Endothelial cell of umbilical vein (primary cell): Measurements from ENCODE around the gene PHF1. TPM values are rescaled to one million over a fixed set of nuclear protein-coding genes. Genes with fewer than 3 reads are reported as not detected.

ENCODE experiments used
- BruUV-seq: library from RNA; stranded (reverse); fragments of 400-500 nt; replicated peaks from 2 replicates; lab custom pipeline; 2021; lab: Mats Ljungman, UMichigan
- CTCF ChIA-PET: fragments of 300-600, 350-600 bp; sonication (Branson Sonifier 250); formaldehyde crosslinking; loops from one replicate; lab custom pipeline; 2021; ENCODE audit warnings: antibody characterized with exemption, inconsistent platforms; lab: Charles Lee
- POLR2A ChIA-PET: fragments of 300-600, 350-600 bp; sonication (Branson Sonifier 250); formaldehyde crosslinking; loops from one replicate; lab custom pipeline; 2021; ENCODE audit warnings: antibody characterized with exemption, inconsistent platforms; lab: Charles Lee
- DNase-seq: peaks from one replicate; pipeline ENCODE4 v3.0.0-alpha.2; 2011; ENCODE audit warnings: low read depth, low spot score
- FAIRE-seq: peaks from 2 replicates; lab custom pipeline; 2011; peaks lifted over from hg19 to GRCh38; lab: Jason Lieb, UNC
- H2AFZ ChIP-seq: 2 replicates; pipeline ENCODE4 v1.6.0; 2012; ENCODE audit warnings: low read depth, low read length, control low read depth, inconsistent platforms
- H3K27ac ChIP-seq: 2 replicates; pipeline ENCODE4 v1.5.1; 2011; ENCODE audit warnings: low read depth, mild to moderate bottlenecking, control low read depth, low read length, moderate library complexity; ENCODE audit not compliant: insufficient read depth
- H3K27me3 ChIP-seq, 2 experiments: 2 replicates each; pipeline versions ENCODE4 v1.6.0 to v1.6.1; 2011; ENCODE audit warnings: low read length in 2 of 2, mixed read lengths in 1 of 2; ENCODE audit not compliant: control insufficient read depth in 2 of 2, insufficient read depth in 2 of 2
- H3K36me3 ChIP-seq, 2 experiments: 2 replicates in 1 of 2; 3 replicates in 1 of 2; pipeline ENCODE4 v1.5.1; 2011; ENCODE audit warnings: low read length in 2 of 2, mild to moderate bottlenecking in 1 of 2, moderate library complexity in 1 of 2; ENCODE audit not compliant: control insufficient read depth in 2 of 2, insufficient read depth in 2 of 2; ENCODE audit errors: extremely low read depth in 1 of 2
- H3K4me1 ChIP-seq: 3 replicates; pipeline ENCODE4 v1.5.1; 2011; ENCODE audit warnings: mild to moderate bottlenecking, low read length; ENCODE audit not compliant: control insufficient read depth, insufficient read depth; ENCODE audit errors: extremely low read depth
- H3K4me2 ChIP-seq: 2 replicates; pipeline ENCODE4 v1.6.1; 2011; ENCODE audit warnings: low read length, control low read depth, mixed read lengths; ENCODE audit not compliant: insufficient read depth
- H3K4me3 ChIP-seq, 3 experiments: fragments of 200-600 bp in 1 of 3; sonication (generic), shearing (Covaris generic) in 1 of 3; replicated peaks in 1 of 3; 2 replicates each; pipeline ENCODE4 v1.5.1; 2011 to 2016; ENCODE audit warnings: control low read depth in 3 of 3, low read length in 3 of 3, mild to moderate bottlenecking in 2 of 3, inconsistent platforms in 1 of 3, low read depth in 1 of 3, moderate library complexity in 1 of 3; ENCODE audit not compliant: insufficient read depth in 1 of 3
- H3K79me2 ChIP-seq: 2 replicates; pipeline ENCODE4 v1.6.0; 2012; ENCODE audit warnings: low read length, inconsistent platforms; ENCODE audit not compliant: control insufficient read depth, insufficient read depth
- H3K9ac ChIP-seq: replicated peaks from 2 replicates; pipeline ENCODE3; 2011; ENCODE audit warnings: low read length, control low read depth; ENCODE audit not compliant: insufficient read depth; ENCODE audit errors: extremely low read depth
- H3K9me1 ChIP-seq: replicated peaks from 3 replicates; pipeline ENCODE4 v1.6.0; 2011; ENCODE audit warnings: mild to moderate bottlenecking, low read length; ENCODE audit not compliant: control insufficient read depth, insufficient read depth; ENCODE audit errors: extremely low read depth
- H3K9me3 ChIP-seq: replicated peaks from 2 replicates; pipeline ENCODE4 v1.5.1; 2012; ENCODE audit warnings: low read length, inconsistent platforms; ENCODE audit not compliant: control insufficient read depth, insufficient read depth
- H4K20me1 ChIP-seq: replicated peaks from 2 replicates; pipeline ENCODE3; 2011; ENCODE audit warnings: mild to moderate bottlenecking, low read length; ENCODE audit not compliant: control insufficient read depth, insufficient read depth; ENCODE audit errors: extremely low read depth
- CTCF ChIP-seq, 2 donors: IDR thresholded peaks; 1 replicate in 1 of 2; 2 replicates in 1 of 2; pipeline ENCODE4 v1.5.1; 2011; ENCODE audit warnings: low read length in 2 of 2, mild to moderate bottlenecking in 2 of 2, moderate library complexity in 2 of 2, control low read depth in 1 of 2, inconsistent platforms in 1 of 2, low read depth in 1 of 2; ENCODE audit not compliant: insufficient read depth in 1 of 2; ENCODE audit errors: extremely low read depth in 1 of 2
- EZH2 ChIP-seq: IDR thresholded peaks from 2 replicates; pipeline ENCODE4 v1.6.1; 2012; ENCODE audit warnings: borderline replicate concordance, low read depth, mild to moderate bottlenecking, moderate library complexity, low read length, inconsistent platforms; ENCODE audit not compliant: severe bottlenecking
- FOS ChIP-seq: IDR thresholded peaks from 2 replicates; pipeline ENCODE4 v1.6.1; 2011; ENCODE audit warnings: mild to moderate bottlenecking, low read length, moderate library complexity, borderline replicate concordance; ENCODE audit not compliant: insufficient read depth
- GATA2 ChIP-seq: IDR thresholded peaks from 2 replicates; pipeline ENCODE4 v1.7.0; 2011; ENCODE audit warnings: low read depth, mild to moderate bottlenecking, moderate library complexity, mixed read lengths, low read length; ENCODE audit not compliant: insufficient read length, insufficient read depth
- JUN ChIP-seq: IDR thresholded peaks from 2 replicates; pipeline ENCODE4 v1.6.1; 2011; ENCODE audit warnings: borderline replicate concordance, low read depth; ENCODE audit not compliant: insufficient read length, insufficient read depth
- MAX ChIP-seq: IDR thresholded peaks from 2 replicates; pipeline ENCODE4 v1.6.1; 2011; ENCODE audit not compliant: insufficient read depth, insufficient read length
- MYC ChIP-seq: IDR thresholded peaks from one replicate; pipeline ENCODE4 v1.6.1; 2011; ENCODE audit warnings: mild to moderate bottlenecking, low read depth, low read length
- POLR2A ChIP-seq: IDR thresholded peaks from 2 replicates; pipeline ENCODE4 v1.6.1; 2012; ENCODE audit warnings: low read depth, mild to moderate bottlenecking, control low read depth, low read length
- POLR2AphosphoS5 ChIP-seq: IDR thresholded peaks from 2 replicates; pipeline ENCODE4 v1.6.1; 2012; ENCODE audit warnings: low read depth, mild to moderate bottlenecking, control low read depth, low read length, moderate library complexity; ENCODE audit not compliant: insufficient read depth
- dilution Hi-C: fragments of 300-500 bp; cut with MboI; formaldehyde crosslinking; loops from one replicate; pipeline ENCODE4 v1.15.0; 2019; ENCODE audit warnings: low sequenced_read_pairs; ENCODE audit not compliant: extremely low pct_ligation_motif_present
- intact Hi-C: fragments of 100-400 bp; cut with micrococcal nuclease; formaldehyde crosslinking; loops from one replicate; pipeline ENCODE4 v1.10.0; 2022
- polyA plus RNA-seq, 4 experiments: library from polyadenylated mRNA; depleted of rRNA in 3 of 4; stranded (reverse) in 3 of 4; unstranded in 1 of 4; fragments of >200 nt; gene quantifications; 2 replicates each; pipeline versions ENCODE4 v1.2.1 to v1.2.3, GENCODE V29; 2011 to 2012; ENCODE audit warnings: missing spikeins in 1 of 4
- total RNA-seq: library from RNA; stranded (reverse); gene quantifications from 2 replicates; pipeline ENCODE4 v1.2.3, GENCODE V29; 2021

Gene PHF1
- total and polyA plus RNA-seq, 2 donors (not counting 3 experiments of a cell fraction or from before 2014, with no cell fraction given) = 32.5 to 53.1 TPM

- Histone ChIP-seq H3K9me1 (no peaks in the 10 kb centered on the region), H3K9me3 (no peaks in the 10 kb centered on the region), H3K9ac (peak overlapping the region; percentile 60), H3K4me2 (peak overlapping the region; percentile 89), H4K20me1 (no peaks in the 10 kb centered on the region), H3K27me3 (peaks cover 16% of the 10 kb centered on the region in 2 experiments), H3K36me3 (no peaks in the 10 kb centered on the region), H3K4me1 (peaks cover 20% of the 10 kb centered on the region), H3K79me2 (no peaks in the 10 kb centered on the region), H3K27ac (peak overlapping the region; percentile 56), H2AFZ (peak overlapping the region; percentile 82), H3K4me3 (peak overlapping the region; percentile 54 to 70 (median 69))
- POLR2A ChIA-PET = no interaction called here
- CTCF ChIA-PET = interaction anchor here (0.5 to 2.5 kb wide), 12 partner anchors 9 to 729 kb away, joined by 3 to 15 read pairs (median 4); partner anchors contain the start of genes B3GALT4, CUTA and PHF1
- dilution Hi-C loops (no loop called here), intact Hi-C loops (loop anchor here (1.0 to 5.0 kb wide), 3 partner anchors 8 to 153 kb away; partner anchors contain the start of genes RPS18 and VPS52)
- no peak for TF ChIP-seq POLR2A
- no peak for TF ChIP-seq MAX
- TF ChIP-seq GATA2 = no peak
- no peak for TF ChIP-seq FOS
- TF ChIP-seq POLR2AphosphoS5 = no peak
- no peak for TF ChIP-seq MYC
- no peak for TF ChIP-seq EZH2
- TF ChIP-seq CTCF (IDR thresholded peaks at IDR 0.05; ENCODE audit: extremely low read depth in 1 of 2, insufficient read depth in 1 of 2, low read depth in 1 of 2, low read length in 2 of 2) = no peak
- TF ChIP-seq JUN = no peak
- TSS peak; percentile 88 for BruUV-seq
- FAIRE-seq = no peak
- no peak for DNase-seq
Observed at GRCh38 chr6:33424855-33425667, 14.2 kb downstream of the PHF1 start.
